GM10266 (cell line): Measurements from ENCODE around the gene ADAMTS16.

ENCODE experiments used
- DNase-seq: peaks from one replicate; pipeline ENCODE4 v3.0.0; 2012; ENCODE audit errors: extremely low spot score
- TF ChIP-seq, protein P1 (sequence below): IDR thresholded peaks from 2 replicates; pipeline ENCODE4 v1.5.1; 2012; ENCODE audit warnings: mild to moderate bottlenecking, low read depth; ENCODE audit not compliant: control insufficient read depth, insufficient read depth; ENCODE audit errors: missing control alignments

Gene ADAMTS16

DNA sequence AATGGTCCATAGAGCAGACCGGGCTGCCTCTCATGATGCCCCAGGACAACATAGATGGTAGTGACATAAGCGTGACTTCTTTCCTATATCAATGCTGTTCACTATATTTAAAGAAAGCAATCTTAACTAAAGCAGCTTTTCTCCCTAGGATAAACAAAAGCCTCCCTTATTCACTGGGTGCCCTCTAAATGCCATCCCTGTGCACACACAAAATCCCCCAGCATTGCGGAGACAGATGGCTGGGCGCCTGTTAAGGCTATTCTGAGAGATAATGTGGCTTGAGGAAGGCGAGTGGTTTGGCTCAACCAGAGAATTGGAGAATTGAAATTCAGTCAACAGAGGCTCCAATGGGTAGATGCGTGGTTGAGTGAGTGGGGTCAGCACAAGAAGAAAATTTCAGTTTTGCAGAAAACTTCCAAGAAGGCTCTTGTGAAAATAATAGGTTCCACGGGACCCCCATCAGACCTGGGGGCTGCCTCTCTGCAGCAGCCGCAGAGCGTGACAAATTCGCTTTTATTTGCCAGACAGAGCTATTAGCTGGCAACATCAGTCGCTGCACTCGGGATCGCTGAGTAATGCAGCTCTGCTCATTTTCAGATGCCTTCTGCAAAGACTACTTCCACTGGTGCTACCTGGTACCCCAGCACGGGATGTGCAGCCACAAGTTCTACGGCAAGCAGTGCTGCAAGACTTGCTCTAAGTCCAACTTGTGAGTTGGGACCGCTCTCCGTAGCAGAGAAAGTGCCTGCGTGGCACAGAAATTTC lies 178.5 kb downstream of the ADAMTS16 start:
- TF ChIP-seq, protein P1, sequence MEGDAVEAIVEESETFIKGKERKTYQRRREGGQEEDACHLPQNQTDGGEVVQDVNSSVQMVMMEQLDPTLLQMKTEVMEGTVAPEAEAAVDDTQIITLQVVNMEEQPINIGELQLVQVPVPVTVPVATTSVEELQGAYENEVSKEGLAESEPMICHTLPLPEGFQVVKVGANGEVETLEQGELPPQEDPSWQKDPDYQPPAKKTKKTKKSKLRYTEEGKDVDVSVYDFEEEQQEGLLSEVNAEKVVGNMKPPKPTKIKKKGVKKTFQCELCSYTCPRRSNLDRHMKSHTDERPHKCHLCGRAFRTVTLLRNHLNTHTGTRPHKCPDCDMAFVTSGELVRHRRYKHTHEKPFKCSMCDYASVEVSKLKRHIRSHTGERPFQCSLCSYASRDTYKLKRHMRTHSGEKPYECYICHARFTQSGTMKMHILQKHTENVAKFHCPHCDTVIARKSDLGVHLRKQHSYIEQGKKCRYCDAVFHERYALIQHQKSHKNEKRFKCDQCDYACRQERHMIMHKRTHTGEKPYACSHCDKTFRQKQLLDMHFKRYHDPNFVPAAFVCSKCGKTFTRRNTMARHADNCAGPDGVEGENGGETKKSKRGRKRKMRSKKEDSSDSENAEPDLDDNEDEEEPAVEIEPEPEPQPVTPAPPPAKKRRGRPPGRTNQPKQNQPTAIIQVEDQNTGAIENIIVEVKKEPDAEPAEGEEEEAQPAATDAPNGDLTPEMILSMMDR: no peak
- DNase-seq: no peak

DNA sequence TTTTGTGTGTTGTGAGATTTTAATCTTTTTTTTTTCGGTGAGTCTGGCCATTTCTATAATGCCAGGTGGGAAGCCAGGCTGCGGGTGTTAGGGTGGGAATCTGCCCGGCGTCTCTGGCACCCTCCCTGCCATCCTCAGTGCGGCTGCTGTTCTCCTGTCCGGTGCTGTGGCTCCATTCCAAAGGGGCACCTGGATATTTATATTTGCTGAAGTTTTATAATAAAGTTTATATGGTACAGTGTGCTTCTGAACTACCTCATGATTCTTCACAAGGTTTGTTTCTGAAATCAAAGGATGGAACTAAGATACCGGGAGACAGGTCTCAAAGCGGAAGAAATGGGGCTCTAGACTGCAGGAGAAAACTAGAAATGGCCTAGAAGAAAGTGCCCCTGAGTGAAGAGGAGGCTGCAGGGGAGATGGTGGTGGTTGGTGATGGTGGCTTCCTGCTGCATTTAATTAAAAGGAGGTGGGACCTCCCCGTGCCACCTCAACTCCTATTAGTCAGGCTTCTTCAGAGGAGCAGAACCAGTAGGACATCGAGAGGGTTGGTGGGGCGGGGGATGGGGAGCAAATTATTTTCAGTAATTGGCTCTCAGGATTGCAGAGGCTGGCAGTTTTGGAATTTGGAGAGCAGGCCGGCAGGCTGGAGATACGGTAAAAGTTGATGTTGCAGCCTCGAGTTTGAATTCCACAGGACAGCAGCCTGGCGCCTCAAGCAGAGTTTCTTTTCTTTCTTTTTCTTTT lies 180.1 kb downstream of the ADAMTS16 start:
- DNase-seq: no peak
- TF ChIP-seq, protein P1: no peak

DNA sequence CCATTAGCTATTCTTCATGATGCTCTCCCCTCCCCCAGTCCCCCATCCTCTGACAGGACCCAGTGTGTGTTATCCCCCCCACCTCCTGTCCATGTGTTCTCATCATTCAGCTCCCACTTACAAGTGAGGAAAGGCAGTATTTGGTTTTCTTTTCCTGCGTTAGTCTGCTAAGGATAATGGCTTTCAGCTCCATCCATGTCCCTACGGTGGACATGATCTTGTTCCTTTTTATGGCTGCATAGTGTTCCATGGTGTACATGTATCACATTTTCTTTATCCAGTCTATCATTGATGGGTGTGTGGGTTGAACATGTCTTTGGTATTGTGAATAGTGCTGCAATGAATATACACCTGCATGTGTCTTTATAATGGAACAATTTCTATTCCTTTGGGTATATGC lies 181.0 kb downstream of the ADAMTS16 start:
- DNase-seq: no peak
- TF ChIP-seq, protein P1: no peak

DNA sequence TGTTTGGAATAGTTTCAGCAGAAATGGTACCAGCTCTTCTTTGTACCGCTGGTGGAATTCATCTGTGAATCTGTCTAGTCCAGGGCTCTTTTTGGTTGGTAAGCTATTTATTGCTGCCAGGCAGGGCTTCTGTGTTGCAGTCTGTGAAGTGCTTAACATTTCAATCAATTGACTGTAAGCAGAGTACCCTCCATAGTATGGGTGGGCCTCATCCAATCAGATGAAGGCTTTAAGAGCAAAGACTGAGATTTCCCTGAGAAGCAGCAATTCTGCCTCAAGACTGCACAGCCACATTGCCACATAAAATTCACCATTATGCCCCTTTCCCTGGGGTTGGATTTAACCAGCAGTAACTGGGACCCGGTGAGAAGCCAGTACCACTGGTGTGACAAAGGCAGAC lies 183.4 kb downstream of the ADAMTS16 start:
- TF ChIP-seq, protein P1: no peak
- DNase-seq: no peak

- TF ChIP-seq, protein P1: no peak
- DNase-seq: no peak
These were observed 186.1 kb downstream of the ADAMTS16 start for GRCh38 chr5:5326115-5326758.

GRCh38 chr5:5327126-5327525 lies 187.0 kb downstream of the ADAMTS16 start:
- TF ChIP-seq, protein P1: no peak
- DNase-seq: no peak
